Lung (tissue), 12 donors: Measurements from ENCODE around the gene CYP27C1. TPM values are rescaled to one million over a fixed set of nuclear protein-coding genes. Genes with fewer than 3 reads are reported as not detected.
"Not testable (repeated sequence)": the region's sequence is repeated elsewhere in the genome, so short reads cannot be mapped to it uniquely, and the experiment has no call there.

Experiments used
- ATAC-seq: fragments of 200-7000 bp; cut with Tn5 transposase; one replicate; pipeline ENCODE4 v1.9.1; 2020; ENCODE audit warnings: moderate number of reproducible peaks; ENCODE audit not compliant: insufficient read depth, low FRiP score
- DNase-seq, 3 donors: peaks; one replicate each; pipeline ENCODE4 v3.0.0-alpha.2; 2013 to 2017
- H3K27ac ChIP-seq, 2 donors: one replicate each; pipeline ENCODE4 v1.5.1; 2013; ENCODE audit warnings: mild to moderate bottlenecking in 2 of 2, moderate library complexity in 2 of 2, control low read depth in 1 of 2, inconsistent platforms in 1 of 2, low read depth in 1 of 2, low read length in 1 of 2
- H3K27me3 ChIP-seq, 3 donors: one replicate each; pipeline ENCODE4 v1.5.1; 2013; ENCODE audit warnings: low read length in 2 of 3; ENCODE audit not compliant: control insufficient read depth in 3 of 3, insufficient read depth in 3 of 3
- H3K36me3 ChIP-seq, 4 donors: one replicate each; pipeline ENCODE4 v1.5.1; 2013; ENCODE audit warnings: low read length in 4 of 4, mild to moderate bottlenecking in 1 of 4, moderate library complexity in 1 of 4; ENCODE audit not compliant: control insufficient read depth in 4 of 4, insufficient read depth in 4 of 4
- H3K4me1 ChIP-seq, 5 donors: one replicate each; pipeline ENCODE4 v1.5.1; 2013; ENCODE audit warnings: low read length in 5 of 5, mild to moderate bottlenecking in 2 of 5, moderate library complexity in 1 of 5; ENCODE audit not compliant: control insufficient read depth in 5 of 5, insufficient read depth in 5 of 5
- H3K4me3 ChIP-seq: one replicate; pipeline ENCODE4 v1.5.1; 2013; ENCODE audit warnings: mild to moderate bottlenecking, control low read depth, moderate library complexity
- H3K9ac ChIP-seq, 2 donors: one replicate each; pipeline ENCODE4 v1.5.1; 2013; ENCODE audit warnings: low read length in 2 of 2, control low read depth in 1 of 2; ENCODE audit not compliant: insufficient read depth in 1 of 2
- H3K9me3 ChIP-seq, 4 donors: one replicate each; pipeline ENCODE4 v1.5.1; 2013; ENCODE audit warnings: low read length in 3 of 4, mild to moderate bottlenecking in 1 of 4, moderate library complexity in 1 of 4; ENCODE audit not compliant: control insufficient read depth in 4 of 4, insufficient read depth in 3 of 4
- WGBS, 2 donors: extraction: QIAGEN DNeasy Blood & Tissue Kit; methylation state at CpG; one replicate each; pipeline ENCODE4 v1.1.7; 2013; 5-methylcytosine and 5-hydroxymethylcytosine counted together
- polyA plus RNA-seq, 2 donors: library from polyadenylated mRNA; stranded (reverse); fragments of 200-250 nt; gene quantifications; one replicate each; pipeline ENCODE4 v1.2.1, GENCODE V29; 2013
- total RNA-seq, 2 donors: library from RNA; depleted of rRNA in 1 of 2; stranded (reverse); fragments of >200 nt in 1 of 2; gene quantifications; one replicate each; pipeline ENCODE4 v1.2.1, GENCODE V29; 2014 to 2021
- TF ChIP-seq, protein P1 (sequence below): IDR thresholded peaks from 2 replicates; pipeline ENCODE4 v1.5.1; 2012; ENCODE audit warnings: mild to moderate bottlenecking; ENCODE audit errors: control extremely low read depth, extremely low read depth
- donor health status: control.
- donor health status: control.
- donor health status: Bipolar disorder and iron deficiency.
- donor health status: healthy.
- donor health status: DM: yes; HTN: yes; CAD: no.

CYP27C1 gene
- total and polyA plus RNA-seq, 4 donors: 0.04 to 2.9 (median 0.07) TPM

DNA sequence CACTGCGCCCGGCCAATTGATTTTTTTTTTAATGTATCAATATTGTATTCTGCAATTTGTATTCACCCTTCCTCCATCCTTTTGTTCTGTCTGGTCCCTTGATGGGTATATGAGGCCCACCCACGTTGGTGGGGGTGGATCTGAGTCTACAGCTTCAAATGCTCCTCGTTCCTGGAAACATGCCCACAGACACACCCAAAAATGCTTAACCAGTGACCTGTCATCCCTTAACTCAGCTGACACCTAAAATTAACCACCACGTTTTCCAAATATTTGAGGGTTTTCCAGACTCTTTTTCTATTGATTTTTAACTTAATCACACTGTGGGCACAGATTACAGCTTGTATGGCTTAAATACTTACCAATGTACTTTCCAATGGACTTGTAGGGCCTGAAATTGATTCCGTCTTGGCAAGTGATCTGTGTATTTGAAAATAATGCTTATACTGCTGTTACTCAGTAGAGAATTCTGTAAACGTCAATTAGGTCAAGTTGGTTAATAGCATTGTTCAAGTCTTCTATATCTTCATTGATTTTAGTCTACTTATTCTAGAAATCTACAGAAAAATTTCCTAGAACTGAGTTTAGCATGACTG lies 34.4 kb upstream of the CYP27C1 start:
- Histone ChIP-seq H3K27me3 (no peaks in the 10 kb centered on the region), H3K27ac (no peak overlapping the region), H3K36me3 (peaks cover 18 to 28% (median 21%) of the 10 kb centered on the region in 4 donors), H3K4me1 (no peaks in the 10 kb centered on the region), H3K4me3 (no peak overlapping the region), H3K9me3 (no peaks in the 10 kb centered on the region), H3K9ac (no peak overlapping the region)
- ATAC-seq: no peak
- WGBS, 2 donors: 75 to 89% methylated on average over 7 of the region's 7 CpGs
- no peak for DNase-seq
- TF ChIP-seq, protein P1, sequence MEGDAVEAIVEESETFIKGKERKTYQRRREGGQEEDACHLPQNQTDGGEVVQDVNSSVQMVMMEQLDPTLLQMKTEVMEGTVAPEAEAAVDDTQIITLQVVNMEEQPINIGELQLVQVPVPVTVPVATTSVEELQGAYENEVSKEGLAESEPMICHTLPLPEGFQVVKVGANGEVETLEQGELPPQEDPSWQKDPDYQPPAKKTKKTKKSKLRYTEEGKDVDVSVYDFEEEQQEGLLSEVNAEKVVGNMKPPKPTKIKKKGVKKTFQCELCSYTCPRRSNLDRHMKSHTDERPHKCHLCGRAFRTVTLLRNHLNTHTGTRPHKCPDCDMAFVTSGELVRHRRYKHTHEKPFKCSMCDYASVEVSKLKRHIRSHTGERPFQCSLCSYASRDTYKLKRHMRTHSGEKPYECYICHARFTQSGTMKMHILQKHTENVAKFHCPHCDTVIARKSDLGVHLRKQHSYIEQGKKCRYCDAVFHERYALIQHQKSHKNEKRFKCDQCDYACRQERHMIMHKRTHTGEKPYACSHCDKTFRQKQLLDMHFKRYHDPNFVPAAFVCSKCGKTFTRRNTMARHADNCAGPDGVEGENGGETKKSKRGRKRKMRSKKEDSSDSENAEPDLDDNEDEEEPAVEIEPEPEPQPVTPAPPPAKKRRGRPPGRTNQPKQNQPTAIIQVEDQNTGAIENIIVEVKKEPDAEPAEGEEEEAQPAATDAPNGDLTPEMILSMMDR: no peak

DNA sequence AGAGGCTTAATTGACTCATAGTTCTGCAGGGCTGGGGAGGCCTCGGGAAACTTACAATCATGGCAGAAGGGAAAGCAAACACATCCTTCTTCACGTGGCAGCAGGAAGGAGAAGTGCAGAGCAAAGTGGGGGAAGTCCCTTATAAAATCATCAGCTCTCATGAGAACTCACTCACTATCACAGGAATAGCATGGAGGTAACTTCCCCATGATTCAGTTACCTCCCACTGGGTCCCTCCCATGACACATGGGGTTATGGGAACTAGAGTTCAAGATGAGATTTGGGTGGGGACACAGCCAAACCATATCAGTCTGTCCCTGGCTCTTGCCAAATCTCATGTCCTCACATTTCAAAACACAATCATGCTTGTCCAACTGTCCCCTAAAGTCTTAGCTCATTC lies 21.1 kb upstream of the CYP27C1 start:
- DNase-seq, H3K27me3 ChIP-seq, H3K4me3 ChIP-seq, H3K4me1 ChIP-seq, H3K9ac ChIP-seq, ATAC-seq, H3K27ac ChIP-seq, H3K9me3 ChIP-seq, H3K36me3 ChIP-seq: not testable (repeated sequence)
- 35 to 39% methylated on average over 2 of the region's 2 CpGs for WGBS, 2 donors

DNA sequence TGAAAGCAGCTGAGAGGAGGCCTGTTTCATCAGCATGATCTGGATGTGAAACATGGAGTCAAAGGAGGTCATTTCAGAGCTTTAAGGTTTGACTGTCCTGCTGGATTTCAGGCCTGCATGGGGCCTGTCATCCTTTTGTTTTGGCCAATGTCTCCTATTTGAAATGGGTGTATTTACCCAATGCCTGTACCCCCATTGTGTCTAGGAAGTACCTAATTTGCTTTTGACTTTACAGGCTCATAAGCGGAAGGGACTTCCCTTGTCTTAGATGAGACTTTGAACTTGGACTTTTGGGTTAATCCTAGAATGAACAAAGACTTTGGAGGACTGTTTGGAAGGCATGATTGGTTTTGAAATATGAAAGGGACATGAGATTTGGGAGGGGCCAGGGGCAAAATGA lies 19.3 kb upstream of the CYP27C1 start:
- TF ChIP-seq, protein P1: no peak
- no peak overlapping the region for H3K9ac ChIP-seq
- no peaks in the 10 kb centered on the region for H3K4me1 ChIP-seq
- DNase-seq (no peak), ATAC-seq (no peak)
- peaks cover 0 to 10% (median 2%) of the 10 kb centered on the region in 4 donors for H3K9me3 ChIP-seq
- no peaks in the 10 kb centered on the region for H3K27me3 ChIP-seq
- no peak overlapping the region for H3K27ac ChIP-seq
- no peak overlapping the region for H3K4me3 ChIP-seq
- no peaks in the 10 kb centered on the region for H3K36me3 ChIP-seq
- WGBS, 2 donors: 98 to 100% methylated on average over 1 of the region's 1 CpG

DNA sequence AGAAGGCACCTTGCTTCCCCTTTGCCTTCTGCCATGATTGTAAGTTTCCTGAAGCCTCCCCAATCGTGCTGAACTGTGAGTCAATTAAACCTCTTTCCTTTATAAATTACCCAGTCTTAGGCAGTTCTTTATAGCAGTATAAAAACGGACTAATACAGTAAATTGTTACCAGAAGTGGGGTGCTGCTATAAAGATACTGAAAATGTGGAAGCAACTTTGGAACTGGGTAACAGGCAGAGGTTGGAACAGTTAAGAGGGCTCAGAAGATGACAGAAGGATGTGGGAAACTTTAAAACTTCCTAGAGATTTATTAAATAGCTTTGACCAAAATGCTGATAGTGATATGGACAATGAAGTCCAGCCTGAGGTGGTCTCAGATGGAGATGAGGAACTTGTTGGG lies 17.7 kb upstream of the CYP27C1 start:
- not testable (repeated sequence) for H3K9ac ChIP-seq, H3K9me3 ChIP-seq, H3K27ac ChIP-seq, ATAC-seq, H3K27me3 ChIP-seq, H3K36me3 ChIP-seq, H3K4me3 ChIP-seq, DNase-seq, H3K4me1 ChIP-seq
- WGBS, 2 donors: 63 to 66% methylated on average over 2 of the region's 2 CpGs
